GM12892 (cell line): ENCODE measurements around the gene POLR3B.

Source experiments
- POLR2A ChIP-seq: IDR thresholded peaks from 2 replicates; pipeline ENCODE4 v1.6.1; 2011; ENCODE audit warnings: low read depth, low read length, control low read depth
- POLR2AphosphoS5 ChIP-seq: IDR thresholded peaks from 2 replicates; pipeline ENCODE4 v1.6.1; 2011; ENCODE audit warnings: low read depth, low read length, control low read depth
- TAF1 ChIP-seq: IDR thresholded peaks from 2 replicates; pipeline ENCODE4 v1.6.1; 2011; ENCODE audit warnings: low read depth, mild to moderate bottlenecking, control low read depth, low read length, borderline replicate concordance

DNA sequence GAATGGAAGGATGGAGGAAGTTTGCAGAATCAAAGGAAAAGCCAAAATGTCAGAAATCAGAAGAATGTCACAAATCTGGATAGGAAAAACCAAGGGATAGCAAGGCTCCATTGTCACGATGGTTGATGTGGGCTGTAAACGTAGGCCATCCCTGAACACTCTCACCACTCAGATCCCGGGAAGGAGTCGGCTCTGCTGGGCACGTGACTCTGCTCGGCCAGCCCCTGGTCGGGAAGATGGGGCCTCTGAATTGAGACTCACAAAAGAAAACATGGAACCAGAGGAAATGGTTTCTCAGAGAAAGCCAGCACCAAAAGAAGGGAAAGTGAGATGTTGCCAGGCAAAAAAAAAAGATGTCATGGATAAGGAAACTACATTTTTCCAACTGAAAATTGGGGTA lies 28.8 kb upstream of the POLR3B start:
- no peak for TF ChIP-seq POLR2A
- TF ChIP-seq POLR2AphosphoS5 = no peak
- no peak for TF ChIP-seq TAF1
